Caki2 (cell line): Measurements from ENCODE around the gene PDX1. TPM values are rescaled to one million over a fixed set of nuclear protein-coding genes. Genes with fewer than 3 reads are reported as not detected.

Source experiments
- DNase-seq: peaks from one replicate; pipeline ENCODE4 v3.0.0-alpha.2; 2015; ENCODE audit warnings: low read depth
- in situ Hi-C: cut with HindIII; loops from 2 replicates; pipeline ENCODE4 v1.10.0; 2016; ENCODE audit warnings: low sequenced_read_pairs, low pct_unique_long_range_greater_than_20kb, mixed read lengths
- total RNA-seq: library from RNA; depleted of rRNA; stranded (reverse); fragments of >200 nt; shearing (Covaris generic); gene quantifications from 2 replicates; pipeline ENCODE4 v1.2.3, GENCODE V29; 2014; ENCODE audit warnings: low replicate concordance

The PDX1 gene
- total RNA-seq, 1 experiment from 2014 or later = not detected

- in situ Hi-C loops = no loop called here
- no peak for DNase-seq
These were observed 1.7 kb downstream of the PDX1 start for GRCh38 chr13:27921421-27921960.

- no peak for DNase-seq
- in situ Hi-C loops = no loop called here
These were observed 2.4 kb downstream of the PDX1 start for GRCh38 chr13:27921961-27922882.

- no peak for DNase-seq
- in situ Hi-C loops = no loop called here
These were observed 3.2 kb downstream of the PDX1 start for GRCh38 chr13:27922883-27923612.

GRCh38 chr13:27923794-27924528, 4.2 kb downstream of the PDX1 start:
- DNase-seq = no peak
- in situ Hi-C loops = no loop called here

GRCh38 chr13:27924529-27925141, 4.8 kb downstream of the PDX1 start:
- DNase-seq = no peak
- in situ Hi-C loops = no loop called here

- DNase-seq = no peak
- in situ Hi-C loops = no loop called here
These were observed 5.6 kb downstream of the PDX1 start for GRCh38 chr13:27925220-27925991.

GRCh38 chr13:27926644-27927434, 7.0 kb downstream of the PDX1 start:
- in situ Hi-C loops = no loop called here
- no peak for DNase-seq

- in situ Hi-C loops = no loop called here
- no peak for DNase-seq
These were observed 7.9 kb downstream of the PDX1 start for GRCh38 chr13:27927444-27928352.

GRCh38 chr13:27928353-27928804, 8.6 kb downstream of the PDX1 start:
- in situ Hi-C loops = no loop called here
- DNase-seq = no peak

GRCh38 chr13:27928805-27929753, 9.3 kb downstream of the PDX1 start:
- DNase-seq = no peak
- in situ Hi-C loops = no loop called here

GRCh38 chr13:27929868-27930267, 10.1 kb downstream of the PDX1 start:
- in situ Hi-C loops = no loop called here
- no peak for DNase-seq

- in situ Hi-C loops = no loop called here
- DNase-seq = no peak
These were observed 13.3 kb downstream of the PDX1 start for GRCh38 chr13:27933118-27933517.

- in situ Hi-C loops = no loop called here
- DNase-seq = no peak
These were observed 14.0 kb downstream of the PDX1 start for GRCh38 chr13:27933580-27934328.

GRCh38 chr13:27942972-27943371, 23.2 kb downstream of the PDX1 start:
- in situ Hi-C loops = no loop called here
- no peak for DNase-seq
